Fibroblast of lung (primary cell): ENCODE results near the gene MAPK8.

Source experiments
- CTCF ChIP-seq, 2 donors: IDR thresholded peaks in 1 of 2; conservative IDR thresholded peaks in 1 of 2; 1 replicate in 1 of 2; 2 replicates in 1 of 2; pipeline ENCODE4 v1.5.1; 2011 to 2012; ENCODE audit warnings: low read length in 2 of 2, control low read depth in 1 of 2, inconsistent platforms in 1 of 2, low read depth in 1 of 2, mild to moderate bottlenecking in 1 of 2
- EZH2 ChIP-seq: IDR thresholded peaks from 2 replicates; pipeline ENCODE4 v1.5.1; 2012; ENCODE audit warnings: low read length, control low read depth, mild to moderate bottlenecking; ENCODE audit errors: missing control alignments

DNA sequence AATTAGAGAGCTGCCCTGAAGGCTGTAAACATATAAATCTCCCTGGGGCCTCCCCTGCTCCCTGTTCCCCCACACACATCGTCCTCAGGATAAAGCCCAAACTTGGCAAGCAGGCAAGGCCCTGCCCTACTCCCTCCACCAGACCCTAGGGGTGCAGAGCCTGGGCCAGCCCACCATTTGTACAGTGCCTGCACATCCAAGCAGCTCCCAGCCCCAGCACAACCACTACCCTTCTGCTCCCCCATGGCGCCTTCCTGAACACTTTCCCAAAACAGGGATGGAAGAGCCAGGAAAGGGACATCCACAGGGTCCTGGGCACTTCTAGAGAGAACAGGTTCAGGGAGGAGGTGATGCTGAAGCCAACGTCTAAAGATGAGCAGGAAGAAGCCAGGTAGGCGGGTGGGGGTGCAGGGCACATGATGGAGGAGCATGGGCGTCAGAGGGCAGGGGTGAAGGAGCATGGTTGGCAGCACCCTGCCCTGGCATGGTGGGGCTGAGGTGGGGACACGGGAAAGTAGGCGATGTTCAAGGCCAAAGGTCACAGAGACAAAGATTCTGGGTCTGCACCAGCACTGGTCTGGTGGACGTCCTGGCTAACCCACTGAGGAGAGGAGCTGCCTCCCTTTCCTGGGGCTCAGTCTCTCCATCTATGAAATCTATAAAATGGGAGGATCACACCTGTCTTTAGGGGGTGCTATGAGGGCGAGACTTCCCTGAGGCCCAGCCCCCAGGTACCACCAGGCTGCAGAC is 157.8 kb downstream of the MAPK8 start:
- TF ChIP-seq CTCF (conservative IDR thresholded peaks at IDR 0.05 in 1 of 2, IDR thresholded peaks at IDR 0.05 in 1 of 2; ENCODE audit: low read depth in 1 of 2, low read length in 2 of 2) (no peak), EZH2 (no peak)
